Mesothelial cell of epicardium (in vitro differentiated cells): ENCODE results near the gene PRKG1. TPM values are rescaled to one million over a fixed set of nuclear protein-coding genes. Genes with fewer than 3 reads are reported as not detected.

Experiments used
- DNase-seq, 2 experiments: peaks; one replicate each; pipeline ENCODE4 v3.0.0; 2021; ENCODE audit warnings: low spot score in 2 of 2; ENCODE audit not compliant: unreplicated experiment in 2 of 2
- H3K27ac Mint-ChIP-seq: 2 replicates; pipeline ENCODE4 v1.8.0; 2021; ENCODE audit warnings: mixed read lengths
- H3K27me3 Mint-ChIP-seq: 2 replicates; pipeline ENCODE4 v1.8.0; 2021; ENCODE audit warnings: low read depth, mixed read lengths
- H3K36me3 Mint-ChIP-seq: 2 replicates; pipeline ENCODE4 v1.8.0; 2021; ENCODE audit warnings: mixed read lengths
- H3K4me1 Mint-ChIP-seq: 2 replicates; pipeline ENCODE4 v1.8.0; 2021; ENCODE audit warnings: mixed read lengths
- H3K4me3 Mint-ChIP-seq: 2 replicates; pipeline ENCODE4 v1.8.0; 2021; ENCODE audit warnings: mild to moderate bottlenecking, moderate library complexity, mixed read lengths
- H3K9me3 Mint-ChIP-seq: 2 replicates; pipeline ENCODE4 v1.8.0; 2021; ENCODE audit warnings: mixed read lengths
- CTCF ChIP-seq: fragments of 200-600 bp; sonication (generic); IDR thresholded peaks from one replicate; pipeline ENCODE4 v1.5.0; 2021; ENCODE audit warnings: antibody characterized with exemption; ENCODE audit not compliant: unreplicated experiment
- total RNA-seq: library from RNA; stranded (reverse); gene quantifications from 3 replicates; pipeline ENCODE4 v1.2.1, GENCODE V29; 2021

Gene PRKG1
- total RNA-seq, 1 donor from 2014 or later, result 37.0 TPM

- Mint-ChIP-seq H3K36me3 (peaks cover 8% of the 10 kb centered on the region), H3K4me3 (no peak overlapping the region), H3K9me3 (peaks cover 4% of the 10 kb centered on the region), H3K4me1 (peaks cover 4% of the 10 kb centered on the region), H3K27ac (no peak overlapping the region), H3K27me3 (no peaks in the 10 kb centered on the region)
- TF ChIP-seq CTCF, result no peak
- no peak for DNase-seq
Measured at GRCh38 chr10:51406581-51406980, 332.3 kb downstream of the PRKG1 start.

DNA sequence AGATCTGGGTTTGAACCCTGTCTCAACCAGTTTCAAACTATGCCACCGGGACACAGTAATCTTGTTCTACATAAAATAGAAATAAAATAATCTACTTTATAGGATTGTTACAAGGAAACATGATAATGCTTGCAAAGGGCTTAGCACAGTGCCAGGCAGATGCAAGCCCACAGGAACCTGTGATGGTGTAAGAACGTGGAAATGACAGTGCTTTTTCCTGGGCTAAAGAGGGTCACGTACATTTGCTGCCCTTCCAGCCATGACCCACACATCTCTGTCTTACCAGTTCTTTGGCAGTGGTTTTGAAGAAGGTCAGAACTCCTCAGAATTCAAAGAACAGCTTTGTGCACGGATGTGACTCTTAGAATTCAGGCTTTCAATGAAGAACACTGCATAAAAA lies 342.2 kb downstream of the PRKG1 start:
- Mint-ChIP-seq H3K27me3 (no peaks in the 10 kb centered on the region), H3K36me3 (peaks cover 3% of the 10 kb centered on the region), H3K4me3 (no peak overlapping the region), H3K4me1 (no peaks in the 10 kb centered on the region), H3K9me3 (peaks cover 11% of the 10 kb centered on the region), H3K27ac (no peak overlapping the region)
- TF ChIP-seq CTCF, result no peak
- DNase-seq, result no peak

DNA sequence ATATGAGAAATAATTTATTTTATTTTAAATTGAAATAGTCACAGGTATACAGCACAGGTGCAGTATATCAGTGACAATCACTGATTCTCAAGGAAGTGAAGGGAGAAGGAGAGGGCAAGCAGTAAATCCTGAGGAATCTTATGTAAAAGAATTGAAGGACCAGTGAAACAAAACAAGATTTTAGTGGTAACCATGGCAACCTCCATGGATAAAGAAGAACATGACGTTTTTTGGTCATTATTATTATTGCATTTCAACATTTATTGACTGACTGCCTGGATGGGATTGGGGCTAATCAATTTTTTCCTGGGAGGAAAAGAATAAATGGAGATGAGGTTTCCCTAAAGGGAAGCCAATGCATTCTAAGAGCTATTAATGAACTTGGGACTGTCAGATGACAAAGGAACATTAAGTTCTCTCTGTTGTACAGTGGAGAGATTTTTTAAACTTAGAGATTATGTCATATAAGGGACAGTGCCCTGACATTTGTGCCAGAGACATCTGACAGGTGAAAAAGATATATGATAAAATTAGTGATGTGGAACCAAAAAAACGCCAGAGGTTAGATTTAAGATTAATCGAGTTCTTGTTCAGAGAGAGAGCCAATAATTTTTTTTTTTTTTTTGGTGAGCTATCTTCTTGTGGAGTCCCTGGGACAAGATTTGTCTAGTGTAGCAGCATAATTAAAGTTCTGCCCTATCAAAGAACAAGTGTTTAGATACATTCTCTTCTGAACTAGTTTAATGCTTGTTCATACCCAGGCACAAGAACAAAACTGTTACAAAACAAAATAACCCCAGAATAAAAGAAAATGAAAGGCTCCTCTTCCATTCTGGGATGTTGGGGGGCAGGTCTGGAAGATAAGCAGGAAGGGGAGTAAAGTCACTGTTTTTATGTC lies 345.2 kb downstream of the PRKG1 start:
- DNase-seq, result no peak
- Mint-ChIP-seq H3K9me3 (peaks cover 12% of the 10 kb centered on the region), H3K27me3 (no peaks in the 10 kb centered on the region), H3K36me3 (peaks cover 4% of the 10 kb centered on the region), H3K4me3 (no peak overlapping the region), H3K4me1 (peaks cover 11% of the 10 kb centered on the region), H3K27ac (no peak overlapping the region)
- no peak for TF ChIP-seq CTCF

- H3K9me3 Mint-ChIP-seq, result peaks cover 12% of the 10 kb centered on the region
- peaks cover 14% of the 10 kb centered on the region for H3K4me1 Mint-ChIP-seq
- H3K27me3 Mint-ChIP-seq, result no peaks in the 10 kb centered on the region
- DNase-seq, result no peak
- H3K27ac Mint-ChIP-seq, result no peak overlapping the region
- peaks cover 4% of the 10 kb centered on the region for H3K36me3 Mint-ChIP-seq
- no peak overlapping the region for H3K4me3 Mint-ChIP-seq
- TF ChIP-seq CTCF, result no peak
Measured at GRCh38 chr10:51421853-51422252, 347.6 kb downstream of the PRKG1 start.

GRCh38 chr10:51422311-51423120 lies 348.2 kb downstream of the PRKG1 start:
- DNase-seq, result peak in 1 of 2 experiments; percentile 59
- H3K27me3 Mint-ChIP-seq, result no peaks in the 10 kb centered on the region
- peaks cover 4% of the 10 kb centered on the region for H3K36me3 Mint-ChIP-seq
- H3K27ac Mint-ChIP-seq, result peak overlapping the region; percentile 52
- H3K4me1 Mint-ChIP-seq, result peaks cover 14% of the 10 kb centered on the region
- peak; percentile 67 for TF ChIP-seq CTCF
- no peak overlapping the region for H3K4me3 Mint-ChIP-seq
- peaks cover 12% of the 10 kb centered on the region for H3K9me3 Mint-ChIP-seq
